IMR-90 (cell line): Measurements from ENCODE around the gene RYR2. TPM values are rescaled to one million over a fixed set of nuclear protein-coding genes. Genes with fewer than 3 reads are reported as not detected.

Experiments used
- ATAC-seq: fragments of 200-7000 bp; cut with Tn5 transposase; 2 replicates; pipeline ENCODE4 v1.9.1; 2020; ENCODE audit warnings: low read depth, mild to moderate bottlenecking, moderate library complexity
- BruUV-seq: library from RNA; stranded (reverse); fragments of 400-500 nt; replicated peaks from 2 replicates; lab custom pipeline; 2021; lab: Mats Ljungman, UMichigan
- CTCF ChIA-PET: fragments of 300-600 bp; formaldehyde crosslinking; extraction: SDS; loops from one replicate; lab custom pipeline; 2021; ENCODE audit warnings: antibody characterized with exemption; lab: Yijun Ruan, JAX
- POLR2A ChIA-PET: fragments of 300-600 bp; sonication (Branson Sonifier 250); formaldehyde crosslinking; loops from one replicate; lab custom pipeline; 2022; ENCODE audit warnings: antibody characterized with exemption; ENCODE audit not compliant: unreplicated experiment; lab: Charles Lee
- DNase-seq: peaks from one replicate; pipeline ENCODE4 v3.0.0; 2013
- H2AFZ ChIP-seq: replicated peaks from 2 replicates; pipeline ENCODE3; 2013; ENCODE audit warnings: low read length, mild to moderate bottlenecking; ENCODE audit not compliant: poor library complexity
- H2AK5ac ChIP-seq: 2 replicates; pipeline ENCODE4 v1.6.1; 2013; ENCODE audit warnings: low read depth, low read length, inconsistent platforms
- H2AK9ac ChIP-seq: replicated peaks from 2 replicates; pipeline ENCODE3; 2013; ENCODE audit warnings: mild to moderate bottlenecking, low read depth, low read length, moderate library complexity; ENCODE audit not compliant: poor library complexity
- H2BK120ac ChIP-seq: 2 replicates; pipeline ENCODE4 v1.6.1; 2013; ENCODE audit warnings: low read depth, low read length, inconsistent platforms
- H2BK15ac ChIP-seq: 3 replicates; pipeline ENCODE4 v1.6.1; 2013; ENCODE audit warnings: low read depth, low read length, inconsistent platforms
- H2BK20ac ChIP-seq: 2 replicates; pipeline ENCODE4 v1.6.1; 2013; ENCODE audit warnings: low read depth, mild to moderate bottlenecking, inconsistent platforms, low read length, moderate library complexity
- H2BK5ac ChIP-seq: 2 replicates; pipeline ENCODE4 v1.6.1; 2013; ENCODE audit warnings: mild to moderate bottlenecking, low read depth, low read length, inconsistent platforms; ENCODE audit not compliant: poor library complexity, severe bottlenecking
- H3K14ac ChIP-seq: replicated peaks from 2 replicates; pipeline ENCODE4 v1.6.1; 2013; ENCODE audit warnings: low read depth, low read length, inconsistent platforms
- H3K18ac ChIP-seq: 2 replicates; pipeline ENCODE4 v1.6.1; 2013; ENCODE audit warnings: low read depth, low read length, control low read depth
- H3K23ac ChIP-seq: 2 replicates; pipeline ENCODE4 v1.6.1; 2013; ENCODE audit warnings: low read depth, low read length, inconsistent platforms
- H3K27ac ChIP-seq: 2 replicates; pipeline ENCODE4 v1.5.1; 2013; ENCODE audit warnings: mild to moderate bottlenecking, control low read depth, low read length; ENCODE audit not compliant: insufficient read depth
- H3K27me3 ChIP-seq: 2 replicates; pipeline ENCODE4 v1.6.1; 2013; ENCODE audit warnings: low read length; ENCODE audit not compliant: control insufficient read depth, insufficient read depth
- H3K36me3 ChIP-seq: 2 replicates; pipeline ENCODE4 v1.6.1; 2013; ENCODE audit warnings: low read length, mixed read lengths; ENCODE audit not compliant: control insufficient read depth, insufficient read depth
- H3K4ac ChIP-seq: 2 replicates; pipeline ENCODE4 v1.6.1; 2013; ENCODE audit warnings: low read depth, low read length, inconsistent platforms
- H3K4me1 ChIP-seq: 2 replicates; pipeline ENCODE4 v1.6.1; 2013; ENCODE audit warnings: low read length, mixed read lengths; ENCODE audit not compliant: control insufficient read depth, insufficient read depth
- H3K4me2 ChIP-seq: 2 replicates; pipeline ENCODE4 v1.6.1; 2013; ENCODE audit warnings: low read depth, mild to moderate bottlenecking, control low read depth, low read length, moderate library complexity
- H3K4me3 ChIP-seq: 2 replicates; pipeline ENCODE4 v1.5.1; 2013; ENCODE audit warnings: low read depth, mild to moderate bottlenecking, control low read depth, low read length, moderate library complexity; ENCODE audit not compliant: insufficient read depth
- H3K56ac ChIP-seq: 2 replicates; pipeline ENCODE4 v1.6.1; 2013; ENCODE audit warnings: low read length, inconsistent platforms; ENCODE audit not compliant: insufficient read depth; ENCODE audit errors: extremely low read depth
- H3K79me1 ChIP-seq, 2 experiments: 2 replicates each; pipeline ENCODE4 v1.6.1; 2013; ENCODE audit warnings: low read length in 2 of 2, inconsistent platforms in 1 of 2, low read depth in 1 of 2
- H3K9ac ChIP-seq: 2 replicates; pipeline ENCODE4 v1.6.1; 2013; ENCODE audit warnings: low read depth, low read length, control low read depth
- H3K9me1 ChIP-seq: 2 replicates; pipeline ENCODE4 v1.6.1; 2013; ENCODE audit warnings: low read length, inconsistent platforms; ENCODE audit not compliant: insufficient read depth
- H3K9me3 ChIP-seq: 2 replicates; pipeline ENCODE4 v1.6.1; 2013; ENCODE audit warnings: low read length; ENCODE audit not compliant: control insufficient read depth, insufficient read depth
- H4K20me1 ChIP-seq: 2 replicates; pipeline ENCODE4 v1.6.1; 2013; ENCODE audit warnings: low read length, inconsistent platforms; ENCODE audit not compliant: insufficient read depth
- H4K5ac ChIP-seq: 2 replicates; pipeline ENCODE4 v1.6.1; 2013; ENCODE audit warnings: mild to moderate bottlenecking, low read depth, low read length, control low read depth
- H4K8ac ChIP-seq, 2 experiments: 2 replicates each; pipeline ENCODE4 v1.6.1; 2013; ENCODE audit warnings: low read depth in 2 of 2, low read length in 2 of 2, control low read depth in 1 of 2, inconsistent platforms in 1 of 2
- H4K91ac ChIP-seq: 2 replicates; pipeline ENCODE4 v1.6.1; 2013; ENCODE audit warnings: low read depth, low read length, inconsistent platforms; ENCODE audit not compliant: insufficient read depth
- BHLHE40 ChIP-seq: fragments of 150-350 bp; IDR thresholded peaks from 2 replicates; pipeline ENCODE4 v1.6.1; 2016; ENCODE audit warnings: mild to moderate bottlenecking, low read depth, low read length
- CEBPB ChIP-seq: IDR thresholded peaks from 2 replicates; pipeline ENCODE4 v1.6.1; 2012; ENCODE audit warnings: low read depth, low read length, improper control_type of control experiment
- CHD1 ChIP-seq: IDR thresholded peaks from 2 replicates; pipeline ENCODE4 v1.6.1; 2012; ENCODE audit warnings: low read depth, low read length, improper control_type of control experiment
- FOS ChIP-seq: fragments of 150-350 bp; IDR thresholded peaks from 2 replicates; pipeline ENCODE4 v1.6.1; 2016; ENCODE audit warnings: low read depth, low read length
- MAFK ChIP-seq: IDR thresholded peaks from 2 replicates; pipeline ENCODE4 v1.6.1; 2012; ENCODE audit warnings: low read depth, low read length, improper control_type of control experiment
- MAZ ChIP-seq: IDR thresholded peaks from 2 replicates; pipeline ENCODE4 v1.6.1; 2012; ENCODE audit warnings: low read depth, mild to moderate bottlenecking, low read length, improper control_type of control experiment, moderate library complexity, borderline replicate concordance
- POLR2A ChIP-seq: IDR thresholded peaks from 2 replicates; pipeline ENCODE4 v1.6.1; 2012; ENCODE audit warnings: mild to moderate bottlenecking, low read depth, low read length
- RCOR1 ChIP-seq: IDR thresholded peaks from 2 replicates; pipeline ENCODE4 v1.6.1; 2012; ENCODE audit warnings: mild to moderate bottlenecking, low read length, improper control_type of control experiment; ENCODE audit not compliant: insufficient replicate concordance
- RFX5 ChIP-seq: IDR thresholded peaks from 2 replicates; pipeline ENCODE4 v1.8.0; 2012; ENCODE audit warnings: low read depth, mild to moderate bottlenecking, low read length, moderate library complexity
- SMC3 ChIP-seq: fragments of 150-350 bp; IDR thresholded peaks from 2 replicates; pipeline ENCODE4 v1.6.1; 2016; ENCODE audit warnings: low read depth, mild to moderate bottlenecking, antibody characterized with exemption, low read length, moderate library complexity
- WGBS, 2 experiments: methylation state at CpG; one replicate each; pipeline versions ENCODE4 v1.1.5 to v1.1.7; 2013; ENCODE audit warnings: missing lambda C conversion rate in 2 of 2; ENCODE audit not compliant: insufficient read length in 1 of 2; ENCODE audit errors: extremely low coverage in 2 of 2; 5-methylcytosine and 5-hydroxymethylcytosine counted together
- dilution Hi-C: fragments of 300-500 bp; cut with HindIII; formaldehyde crosslinking; loops from one replicate; pipeline ENCODE4 v1.14.3; 2018; ENCODE audit warnings: low sequenced_read_pairs; ENCODE audit not compliant: unreplicated experiment
- in situ Hi-C: fragments of 300-500 bp; cut with MboI; formaldehyde crosslinking; loops from 3 replicates; pipeline ENCODE4 v1.14.3; 2019; ENCODE audit warnings: low sequenced_read_pairs, inconsistent platforms, mixed read lengths
- intact Hi-C: fragments of 100-400 bp; cut with micrococcal nuclease; formaldehyde crosslinking; loops from 2 replicates; pipeline ENCODE4 v1.10.0; 2022
- polyA plus RNA-seq, 3 experiments: library from polyadenylated mRNA; depleted of rRNA; stranded (reverse); fragments of >200 nt; gene quantifications; 2 replicates each; pipeline ENCODE4 v1.2.3, GENCODE V29; 2012; ENCODE audit warnings: low replicate concordance in 1 of 3
- total RNA-seq: library from RNA; depleted of rRNA; stranded (reverse); fragments of >200 nt; gene quantifications from 2 replicates; pipeline ENCODE4 v1.2.3, GENCODE V29; 2012
- TF ChIP-seq, protein P1 (sequence below): fragments of 150-350 bp; IDR thresholded peaks from 2 replicates; pipeline ENCODE4 v1.6.1; 2016; ENCODE audit warnings: low read depth, mild to moderate bottlenecking, low read length, moderate library complexity, borderline replicate concordance
- TF ChIP-seq, protein P2 (sequence below): fragments of 150-350 bp; IDR thresholded peaks from 2 replicates; pipeline ENCODE4 v1.6.1; 2017; ENCODE audit warnings: mild to moderate bottlenecking, antibody characterized with exemption, low read length, low read depth

Gene RYR2
- total and polyA plus RNA-seq, 2 of the 4 experiments (the other 2 are of a cell fraction): not detected

DNA sequence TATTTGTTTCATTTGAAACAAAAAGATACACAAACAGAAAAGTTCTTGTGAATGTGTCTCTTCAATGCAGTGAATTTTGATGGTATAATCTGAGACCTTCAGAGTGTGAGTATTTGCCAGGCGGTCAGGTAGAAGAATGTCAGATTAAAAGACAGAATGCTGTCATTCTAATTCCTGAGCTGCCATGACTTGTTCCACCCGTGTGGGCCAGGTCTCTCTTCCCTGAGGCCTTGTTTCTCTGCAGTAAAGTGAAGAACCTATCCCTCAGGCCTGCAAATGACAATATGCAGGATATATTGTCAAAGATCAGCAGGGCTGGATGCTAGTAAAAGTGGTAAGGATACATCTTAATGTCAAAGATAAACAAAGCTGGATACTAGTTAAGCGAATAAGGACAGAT lies 737.4 kb downstream of the RYR2 start:
- Histone ChIP-seq H3K27me3 (no peaks in the 10 kb centered on the region), H4K5ac (no peak overlapping the region), H4K8ac (no peak overlapping the region), H3K23ac (no peak overlapping the region), H2BK15ac (no peak overlapping the region), H4K20me1 (no peaks in the 10 kb centered on the region), H3K9me3 (peaks cover 6% of the 10 kb centered on the region; the same call in 1 of the 2 replicates), H3K18ac (no peak overlapping the region), H3K4me2 (no peak overlapping the region), H2BK120ac (no peak overlapping the region), H2BK20ac (no peak overlapping the region), H3K9me1 (no peaks in the 10 kb centered on the region), H4K91ac (no peak overlapping the region), H3K4me3 (no peak overlapping the region), H3K56ac (no peak overlapping the region), H2BK5ac (no peak overlapping the region), H2AFZ (no peak overlapping the region), H3K4ac (no peak overlapping the region), H3K27ac (no peak overlapping the region), H3K79me1 (no peaks in the 10 kb centered on the region), H3K36me3 (no peaks in the 10 kb centered on the region), H2AK9ac (no peak overlapping the region), H2AK5ac (no peak overlapping the region), H3K4me1 (no peaks in the 10 kb centered on the region), H3K9ac (no peak overlapping the region), H3K14ac (no peak overlapping the region)
- BruUV-seq: no TSS peak
- DNase-seq (no peak), ATAC-seq (no peak)
- TF ChIP-seq, protein P1, sequence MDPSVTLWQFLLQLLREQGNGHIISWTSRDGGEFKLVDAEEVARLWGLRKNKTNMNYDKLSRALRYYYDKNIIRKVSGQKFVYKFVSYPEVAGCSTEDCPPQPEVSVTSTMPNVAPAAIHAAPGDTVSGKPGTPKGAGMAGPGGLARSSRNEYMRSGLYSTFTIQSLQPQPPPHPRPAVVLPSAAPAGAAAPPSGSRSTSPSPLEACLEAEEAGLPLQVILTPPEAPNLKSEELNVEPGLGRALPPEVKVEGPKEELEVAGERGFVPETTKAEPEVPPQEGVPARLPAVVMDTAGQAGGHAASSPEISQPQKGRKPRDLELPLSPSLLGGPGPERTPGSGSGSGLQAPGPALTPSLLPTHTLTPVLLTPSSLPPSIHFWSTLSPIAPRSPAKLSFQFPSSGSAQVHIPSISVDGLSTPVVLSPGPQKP: no peak
- TF ChIP-seq MAZ: no peak
- TF ChIP-seq MAFK: no peak
- no peak for TF ChIP-seq RFX5
- TF ChIP-seq, protein P2, sequence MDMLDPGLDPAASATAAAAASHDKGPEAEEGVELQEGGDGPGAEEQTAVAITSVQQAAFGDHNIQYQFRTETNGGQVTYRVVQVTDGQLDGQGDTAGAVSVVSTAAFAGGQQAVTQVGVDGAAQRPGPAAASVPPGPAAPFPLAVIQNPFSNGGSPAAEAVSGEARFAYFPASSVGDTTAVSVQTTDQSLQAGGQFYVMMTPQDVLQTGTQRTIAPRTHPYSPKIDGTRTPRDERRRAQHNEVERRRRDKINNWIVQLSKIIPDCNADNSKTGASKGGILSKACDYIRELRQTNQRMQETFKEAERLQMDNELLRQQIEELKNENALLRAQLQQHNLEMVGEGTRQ: no peak
- TF ChIP-seq CEBPB: no peak
- no peak for TF ChIP-seq RCOR1
- TF ChIP-seq CHD1: no peak
- no peak for TF ChIP-seq POLR2A
- TF ChIP-seq BHLHE40: no peak
- no peak for TF ChIP-seq SMC3
- no peak for TF ChIP-seq FOS
- CTCF ChIA-PET: no interaction called here
- in situ Hi-C loops: no loop called here
- dilution Hi-C loops: no loop called here
- WGBS, 2 experiments: 68% methylated on average over 2 of the region's 3 CpGs; no CpG with 5 or more reads in 1 of the 2 experiments
- intact Hi-C loops: no loop called here
- POLR2A ChIA-PET: interaction anchor here (0.6 kb wide), 1 partner anchor 29 kb away, joined by 3 read pairs; no protein-coding TSS in a partner anchor
